Stomach (tissue), 4 donors: Measurements from ENCODE around the gene BARD1.

Experiments used
- EP300 ChIP-seq: sonication (generic); formaldehyde crosslinking; IDR thresholded peaks from one replicate; pipeline ENCODE4 v1.6.1; 2017; ENCODE audit warnings: antibody characterized with exemption
- POLR2A ChIP-seq, 4 donors: fragments of 450-650 bp; IDR thresholded peaks; one replicate each; pipeline ENCODE4 v1.6.1; 2016; ENCODE audit warnings: antibody characterized with exemption in 4 of 4, control low read depth in 2 of 4, mild to moderate bottlenecking in 1 of 4, moderate library complexity in 1 of 4
- TF ChIP-seq, protein P1 (sequence below), 7 experiments: fragments of 450-650 bp in 4 of 7; fragments of 200-600 bp in 3 of 7; sonication (generic) in 3 of 7; IDR thresholded peaks; one replicate each; pipeline ENCODE4 v1.5.1; 2016 to 2019; ENCODE audit warnings: antibody characterized with exemption in 7 of 7, control low read depth in 2 of 7, mild to moderate bottlenecking in 1 of 7

DNA sequence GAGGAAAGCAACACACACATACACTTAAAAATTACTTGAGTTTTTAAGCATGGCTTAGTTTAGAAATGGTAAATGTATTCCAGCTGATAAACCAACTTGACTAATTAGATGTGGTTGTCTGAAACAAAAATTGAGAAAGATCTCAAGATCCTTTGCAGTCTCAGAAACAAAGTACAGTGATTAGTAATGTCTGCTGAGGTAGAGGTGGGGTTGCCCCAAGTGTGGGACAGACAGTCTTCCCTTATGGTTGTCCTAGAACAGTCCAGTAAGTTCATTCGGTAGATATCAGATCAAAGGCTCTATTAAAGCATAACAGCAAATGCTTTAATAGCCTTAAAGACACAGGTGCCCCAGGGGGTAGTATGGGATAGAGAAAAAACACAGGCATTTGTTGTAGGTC, 94.5 kb downstream of the BARD1 start:
- TF ChIP-seq, protein P1, sequence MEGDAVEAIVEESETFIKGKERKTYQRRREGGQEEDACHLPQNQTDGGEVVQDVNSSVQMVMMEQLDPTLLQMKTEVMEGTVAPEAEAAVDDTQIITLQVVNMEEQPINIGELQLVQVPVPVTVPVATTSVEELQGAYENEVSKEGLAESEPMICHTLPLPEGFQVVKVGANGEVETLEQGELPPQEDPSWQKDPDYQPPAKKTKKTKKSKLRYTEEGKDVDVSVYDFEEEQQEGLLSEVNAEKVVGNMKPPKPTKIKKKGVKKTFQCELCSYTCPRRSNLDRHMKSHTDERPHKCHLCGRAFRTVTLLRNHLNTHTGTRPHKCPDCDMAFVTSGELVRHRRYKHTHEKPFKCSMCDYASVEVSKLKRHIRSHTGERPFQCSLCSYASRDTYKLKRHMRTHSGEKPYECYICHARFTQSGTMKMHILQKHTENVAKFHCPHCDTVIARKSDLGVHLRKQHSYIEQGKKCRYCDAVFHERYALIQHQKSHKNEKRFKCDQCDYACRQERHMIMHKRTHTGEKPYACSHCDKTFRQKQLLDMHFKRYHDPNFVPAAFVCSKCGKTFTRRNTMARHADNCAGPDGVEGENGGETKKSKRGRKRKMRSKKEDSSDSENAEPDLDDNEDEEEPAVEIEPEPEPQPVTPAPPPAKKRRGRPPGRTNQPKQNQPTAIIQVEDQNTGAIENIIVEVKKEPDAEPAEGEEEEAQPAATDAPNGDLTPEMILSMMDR (IDR thresholded peaks at IDR 0.05), result no peak
- no peak for TF ChIP-seq EP300
- TF ChIP-seq POLR2A (IDR thresholded peaks at IDR 0.05), result no peak
